Transverse colon (tissue), 4 donors: Measurements from ENCODE around the gene GARIN3. TPM values are rescaled to one million over a fixed set of nuclear protein-coding genes. Genes with fewer than 3 reads are reported as not detected.

Experiments used
- DNase-seq: peaks from one replicate; pipeline ENCODE4 v3.0.0-alpha.2; 2019
- H3K27ac ChIP-seq, 4 donors: fragments of 200-600 bp; sonication (generic); 2 replicates each; pipeline ENCODE4 v1.5.1; 2016 to 2018; ENCODE audit warnings: inconsistent platforms in 4 of 4
- H3K27me3 ChIP-seq: fragments of 200-600 bp; sonication (generic); 2 replicates; pipeline ENCODE4 v1.5.1; 2017; ENCODE audit warnings: inconsistent platforms
- H3K36me3 ChIP-seq, 4 donors: fragments of 200-600 bp; sonication (generic); 2 replicates each; pipeline ENCODE4 v1.5.1; 2017 to 2019; ENCODE audit warnings: inconsistent platforms in 4 of 4
- H3K4me1 ChIP-seq, 4 donors: fragments of 200-600 bp; sonication (generic); 2 replicates each; pipeline ENCODE4 v1.5.1; 2017 to 2020; ENCODE audit warnings: inconsistent platforms in 4 of 4
- H3K4me3 ChIP-seq, 4 donors: fragments of 200-600 bp; sonication (generic); 1 replicate in 1 of 4; 2 replicates in 3 of 4; pipeline versions ENCODE4 v1.5.1 to v1.6.1; 2017 to 2019; ENCODE audit warnings: inconsistent platforms in 4 of 4
- H3K9me3 ChIP-seq, 2 donors: fragments of 200-600 bp; sonication (generic); 2 replicates each; pipeline ENCODE4 v1.5.1; 2017 to 2019; ENCODE audit warnings: inconsistent platforms in 2 of 2
- EP300 ChIP-seq: sonication (generic); formaldehyde crosslinking; IDR thresholded peaks from one replicate; pipeline ENCODE4 v1.6.1; 2017; ENCODE audit warnings: antibody characterized with exemption, low read depth
- POLR2A ChIP-seq: fragments of 450-650 bp; IDR thresholded peaks from one replicate; pipeline ENCODE4 v1.6.1; 2016; ENCODE audit warnings: antibody characterized with exemption, mild to moderate bottlenecking, moderate library complexity
- POLR2AphosphoS5 ChIP-seq, 3 donors: sonication (generic); formaldehyde crosslinking; IDR thresholded peaks; one replicate each; pipeline ENCODE4 v1.6.1; 2016; ENCODE audit warnings: antibody characterized with exemption in 3 of 3
- WGBS, 2 donors: methylation state at CpG; one replicate each; pipeline ENCODE4 v1.1.5; 2018; ENCODE audit warnings: low coverage in 1 of 2; 5-methylcytosine and 5-hydroxymethylcytosine counted together
- in situ Hi-C, 4 donors: fragments of 200-750 bp; cut with MboI; loops; one replicate each; pipeline versions ENCODE4 v1.15.0 to v1.15.1; 2017; ENCODE audit warnings: low sequenced_read_pairs in 3 of 4, low pct_ligation_motif_present in 1 of 4, low pct_unique_long_range_greater_than_20kb in 1 of 4
- intact Hi-C: fragments of 100-400 bp; cut with DNase I; formaldehyde crosslinking; loops from one replicate; pipeline ENCODE4 v1.15.1; 2023; ENCODE audit warnings: low total_unique reads
- total RNA-seq, 4 donors: library from RNA; depleted of rRNA; stranded (reverse); fragments of >200 nt; gene quantifications; one replicate each; pipeline ENCODE4 v1.1.0, GENCODE V29; 2016
- TF ChIP-seq, protein P1 (sequence below), 5 experiments: fragments of 200-600 bp in 3 of 5; fragments of 450-650 bp in 2 of 5; sonication (generic) in 3 of 5; IDR thresholded peaks; 1 replicate in 2 of 5; 2 replicates in 3 of 5; pipeline ENCODE4 v1.5.1; 2016 to 2017; ENCODE audit warnings: antibody characterized with exemption in 5 of 5, inconsistent platforms in 3 of 5, mild to moderate bottlenecking in 2 of 5, moderate library complexity in 1 of 5

GARIN3 gene
- total RNA-seq, 4 donors from 2014 or later: not detected

DNA sequence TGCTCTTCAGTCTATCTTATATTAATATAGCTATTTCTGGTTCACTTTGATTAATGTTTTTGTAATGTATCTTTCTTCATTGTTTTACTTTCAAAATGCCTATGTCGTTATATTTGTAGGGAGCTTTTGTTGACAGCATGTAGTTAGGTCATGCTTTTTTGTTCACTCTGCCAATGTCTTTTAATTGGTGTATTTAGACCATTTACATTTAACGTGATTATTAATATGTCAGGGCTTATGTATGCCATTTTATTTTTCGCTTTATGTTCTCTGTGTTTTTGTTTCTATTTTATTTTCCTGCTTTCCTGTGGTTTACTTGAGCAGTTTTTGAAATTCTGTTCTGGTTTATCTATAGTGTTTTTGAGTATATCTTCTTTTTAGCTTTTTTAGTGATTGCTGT, 10.8 kb downstream of the GARIN3 start:
- whole genome bisulfite sequencing, 2 donors: 73 to 80% methylated on average over 3 of the region's 3 CpGs
- no peak for TF ChIP-seq EP300
- TF ChIP-seq, protein P1, sequence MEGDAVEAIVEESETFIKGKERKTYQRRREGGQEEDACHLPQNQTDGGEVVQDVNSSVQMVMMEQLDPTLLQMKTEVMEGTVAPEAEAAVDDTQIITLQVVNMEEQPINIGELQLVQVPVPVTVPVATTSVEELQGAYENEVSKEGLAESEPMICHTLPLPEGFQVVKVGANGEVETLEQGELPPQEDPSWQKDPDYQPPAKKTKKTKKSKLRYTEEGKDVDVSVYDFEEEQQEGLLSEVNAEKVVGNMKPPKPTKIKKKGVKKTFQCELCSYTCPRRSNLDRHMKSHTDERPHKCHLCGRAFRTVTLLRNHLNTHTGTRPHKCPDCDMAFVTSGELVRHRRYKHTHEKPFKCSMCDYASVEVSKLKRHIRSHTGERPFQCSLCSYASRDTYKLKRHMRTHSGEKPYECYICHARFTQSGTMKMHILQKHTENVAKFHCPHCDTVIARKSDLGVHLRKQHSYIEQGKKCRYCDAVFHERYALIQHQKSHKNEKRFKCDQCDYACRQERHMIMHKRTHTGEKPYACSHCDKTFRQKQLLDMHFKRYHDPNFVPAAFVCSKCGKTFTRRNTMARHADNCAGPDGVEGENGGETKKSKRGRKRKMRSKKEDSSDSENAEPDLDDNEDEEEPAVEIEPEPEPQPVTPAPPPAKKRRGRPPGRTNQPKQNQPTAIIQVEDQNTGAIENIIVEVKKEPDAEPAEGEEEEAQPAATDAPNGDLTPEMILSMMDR (IDR thresholded peaks at IDR 0.05): no peak
- no peak for TF ChIP-seq POLR2A
- no peak for TF ChIP-seq POLR2AphosphoS5 (IDR thresholded peaks at IDR 0.05)

DNA sequence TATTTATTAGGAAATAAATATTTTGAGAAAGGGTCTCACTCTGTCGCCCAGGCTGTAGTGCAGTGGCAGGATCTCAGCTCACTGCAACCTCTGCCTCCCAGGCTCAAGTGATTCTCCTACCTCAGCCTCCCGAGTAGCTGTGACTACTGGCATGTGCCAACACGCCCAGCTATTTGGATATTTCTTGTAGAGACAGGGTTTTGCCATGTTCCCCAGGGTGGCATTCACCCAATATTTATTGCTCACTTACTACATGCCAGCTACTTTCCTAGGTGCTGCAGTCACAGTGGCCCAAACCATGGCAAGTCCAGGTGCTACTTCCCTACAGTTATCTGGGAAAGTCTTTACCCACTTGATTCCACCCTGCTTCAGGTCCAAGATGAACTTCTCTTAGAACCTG, 15.1 kb downstream of the GARIN3 start:
- H3K27ac ChIP-seq: no peak overlapping the region
- intact Hi-C loops (no loop called here), in situ Hi-C loops (loop anchor here in 1 of 4 donors (25.0 kb wide), 1 partner anchor 161 kb away; no protein-coding TSS in a partner anchor)
- DNase-seq: no peak
- H3K4me1 ChIP-seq: no peaks in the 10 kb centered on the region
- no peak for TF ChIP-seq EP300
- no peak for TF ChIP-seq POLR2A
- TF ChIP-seq POLR2AphosphoS5 (IDR thresholded peaks at IDR 0.05): no peak
- TF ChIP-seq, protein P1 (IDR thresholded peaks at IDR 0.05): no peak
- H3K27me3 ChIP-seq: no peaks in the 10 kb centered on the region
- no peaks in the 10 kb centered on the region for H3K36me3 ChIP-seq
- H3K9me3 ChIP-seq: no peaks in the 10 kb centered on the region
- 81 to 92% methylated on average over 2 to 3 of the region's 3 CpGs for WGBS, 2 donors
- H3K4me3 ChIP-seq: no peak overlapping the region

More for the DNA sequence above, 10.8 kb downstream of the GARIN3 start:
- Histone ChIP-seq H3K4me1 (no peaks in the 10 kb centered on the region), H3K9me3 (no peaks in the 10 kb centered on the region), H3K27me3 (no peaks in the 10 kb centered on the region), H3K36me3 (no peaks in the 10 kb centered on the region), H3K4me3 (no peak overlapping the region), H3K27ac (no peak overlapping the region)
- in situ Hi-C loops: loop anchor here in 1 of 4 donors (25.0 kb wide), 1 partner anchor 157 kb away; no protein-coding TSS in a partner anchor
- intact Hi-C loops: no loop called here
- no peak for DNase-seq

DNA sequence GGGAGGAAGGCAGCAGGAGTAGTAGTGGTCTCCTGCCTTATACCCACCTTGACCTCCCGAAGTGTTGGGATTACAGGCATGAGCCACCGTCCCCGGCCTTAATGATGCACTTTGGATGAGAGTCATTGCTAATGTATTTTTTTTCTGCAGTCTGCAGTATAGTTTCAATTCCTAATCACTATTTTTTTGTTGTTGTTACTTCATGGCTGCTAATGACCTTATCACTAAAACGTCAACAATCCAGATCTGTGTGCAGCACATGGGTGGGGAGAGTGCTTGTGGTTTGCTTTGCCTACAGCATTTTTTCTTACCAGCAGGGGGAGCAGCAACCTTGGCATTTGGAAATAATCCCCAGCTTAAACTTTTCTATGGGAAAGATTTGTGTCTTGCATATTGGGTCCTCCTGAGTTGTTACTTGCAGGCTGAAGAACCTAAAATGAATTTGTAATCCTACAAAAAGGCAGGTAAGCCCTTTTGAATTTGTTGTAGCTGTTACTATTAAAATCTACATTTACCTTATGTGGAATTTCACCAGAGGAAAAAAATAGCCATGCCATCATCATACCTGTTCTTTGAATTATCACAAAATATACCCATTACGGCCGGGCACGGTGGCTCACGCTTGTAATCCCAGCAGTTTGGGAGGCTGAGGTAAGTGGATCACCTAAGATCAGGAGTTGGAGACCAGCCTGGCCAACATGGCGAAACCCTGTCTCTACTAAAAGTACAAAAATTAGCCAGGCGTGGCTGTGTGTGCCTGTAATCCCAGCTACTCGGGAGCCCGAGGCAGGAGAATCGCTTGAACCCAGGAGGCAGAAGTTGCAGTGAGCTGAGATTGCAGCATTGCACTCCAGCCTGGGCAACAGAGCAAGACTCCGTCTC, 17.1 kb downstream of the GARIN3 start:
- H3K9me3 ChIP-seq: no peaks in the 10 kb centered on the region
- intact Hi-C loops (no loop called here), in situ Hi-C loops (loop anchor here in 1 of 4 donors (10.0 to 25.0 kb wide), 3 partner anchors 106 to 588 kb away; partner anchors contain the start of genes LSM11 and THG1L)
- H3K4me1 ChIP-seq: peaks cover 0 to 2% (median under 1%) of the 10 kb centered on the region in 4 donors
- peak; percentile 72 for DNase-seq
- 70% methylated on average over 4 to 14 of the region's 14 CpGs for WGBS, 2 donors
- H3K27ac ChIP-seq: no peak overlapping the region
- H3K36me3 ChIP-seq: no peaks in the 10 kb centered on the region
- H3K27me3 ChIP-seq: no peaks in the 10 kb centered on the region
- H3K4me3 ChIP-seq: no peak overlapping the region
- TF ChIP-seq EP300 (no peak), POLR2AphosphoS5 (IDR thresholded peaks at IDR 0.05) (no peak), POLR2A (no peak)
- TF ChIP-seq, protein P1 (IDR thresholded peaks at IDR 0.05): peak; percentile 75 to 89 (median 80)
